ENCODE results near the gene MAGEA2. TPM values are rescaled to one million over a fixed set of nuclear protein-coding genes. Genes with fewer than 3 reads are reported as not detected.
"Not testable (repeated sequence)": the region's sequence is repeated elsewhere in the genome, so short reads cannot be mapped to it uniquely, and the experiment has no call there.

The MAGEA2 gene
- polyA plus RNA-seq, 4 donors = not detected

DNA sequence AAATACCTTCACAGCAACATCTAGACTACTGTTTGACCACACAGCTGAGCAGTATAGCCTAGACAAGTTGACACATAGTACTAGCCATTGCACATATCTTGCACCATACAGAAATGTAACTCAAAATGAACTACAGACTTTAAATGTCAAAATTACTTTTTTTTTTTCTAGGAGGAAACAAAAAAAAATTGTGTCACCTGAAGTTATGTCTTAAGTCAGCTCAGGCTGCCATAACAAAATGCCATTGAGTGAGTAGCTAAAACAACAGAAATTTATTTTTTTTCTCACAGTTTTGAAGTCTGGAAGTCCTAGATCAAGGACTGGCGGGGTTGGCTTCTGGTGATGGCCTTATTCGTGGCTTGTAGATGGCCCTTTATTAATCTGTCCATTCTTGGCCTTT lies 44.5 kb downstream of the MAGEA2 start, which contains the start of gene CSAG2:
CSAG2 (minus strand) TSS at position 101 of the 400 bp plus-strand sequence. CDS start 161 bp downstream, outside the sequence.
- not testable (repeated sequence) for DNase-seq (ENCODE audit: low read depth in 4 of 4, low spot score in 3 of 4)

DNA sequence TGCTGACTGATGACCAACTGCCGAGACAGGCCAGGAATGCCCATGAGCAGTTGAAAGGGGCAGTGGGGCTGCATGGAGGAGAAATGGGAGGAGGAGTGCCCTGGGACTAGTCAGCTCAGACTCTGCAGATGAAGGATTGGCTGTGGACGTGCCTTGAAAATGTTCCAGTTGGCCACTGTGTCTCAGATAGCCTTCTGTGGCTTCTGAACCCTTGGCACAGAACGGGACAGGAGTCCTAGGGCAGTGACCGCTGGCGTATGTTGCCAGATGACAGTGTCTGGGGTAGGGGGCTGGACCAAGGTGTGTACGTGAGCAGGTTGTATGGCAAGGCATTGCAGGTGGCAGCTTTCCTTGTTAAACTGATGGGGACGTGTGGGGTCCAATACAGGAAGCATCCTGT lies 47.1 kb downstream of the MAGEA2 start:
- not testable (repeated sequence) for DNase-seq (ENCODE audit: low read depth in 4 of 4, low spot score in 3 of 4)

DNA sequence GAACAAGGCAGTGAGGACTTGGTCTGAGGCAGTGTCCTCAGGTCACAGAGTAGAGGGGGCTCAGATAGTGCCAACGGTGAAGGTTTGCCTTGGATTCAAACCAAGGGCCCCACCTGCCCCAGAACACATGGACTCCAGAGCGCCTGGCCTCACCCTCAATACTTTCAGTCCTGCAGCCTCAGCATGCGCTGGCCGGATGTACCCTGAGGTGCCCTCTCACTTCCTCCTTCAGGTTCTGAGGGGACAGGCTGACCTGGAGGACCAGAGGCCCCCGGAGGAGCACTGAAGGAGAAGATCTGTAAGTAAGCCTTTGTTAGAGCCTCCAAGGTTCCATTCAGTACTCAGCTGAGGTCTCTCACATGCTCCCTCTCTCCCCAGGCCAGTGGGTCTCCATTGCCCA lies 53.3 kb downstream of the MAGEA2 start:
- not testable (repeated sequence) for DNase-seq (ENCODE audit: low read depth in 4 of 4, low spot score in 3 of 4)

Other genes starting within 250 kb of the MAGEA2 start
- gene GABRQ, start 115.9 kb downstream of the MAGEA2 start, polyA plus RNA-seq (ENCODE audit: insufficient read length in 4 of 4) = 1 to 10 TPM; 1.1 to 2.3 (median 1.6) TPM
- gene MAGEA3, start 55.0 kb downstream of the MAGEA2 start, polyA plus RNA-seq (ENCODE audit: insufficient read length in 4 of 4) = not detected
- gene CSAG2, start 44.6 kb downstream of the MAGEA2 start, polyA plus RNA-seq (ENCODE audit: insufficient read length in 4 of 4) = not detected
- not detected for gene MAGEA2B, start 39.2 kb downstream of the MAGEA2 start, polyA plus RNA-seq (ENCODE audit: insufficient read length in 4 of 4)
- gene CSAG1, start 20.1 kb downstream of the MAGEA2 start, polyA plus RNA-seq (ENCODE audit: insufficient read length in 4 of 4) = not detected
- not detected for gene MAGEA12, start 20.1 kb downstream of the MAGEA2 start, polyA plus RNA-seq (ENCODE audit: insufficient read length in 4 of 4)
- not detected for gene CSAG3, start 5.4 kb upstream of the MAGEA2 start, polyA plus RNA-seq (ENCODE audit: insufficient read length in 4 of 4)
- gene MAGEA6, start 15.8 kb upstream of the MAGEA2 start, polyA plus RNA-seq (ENCODE audit: insufficient read length in 4 of 4) = not detected
- 100 to 1,000 TPM; 119 to 135 (median 132) TPM for gene CETN2, start 76.9 kb upstream of the MAGEA2 start, polyA plus RNA-seq (ENCODE audit: insufficient read length in 4 of 4)
- 10 to 100 TPM; 29.4 to 33.3 (median 31.5) TPM for gene NSDHL, start 77.2 kb upstream of the MAGEA2 start, polyA plus RNA-seq (ENCODE audit: insufficient read length in 4 of 4)
- 10 to 100 TPM; 48.3 to 53.0 (median 49.6) TPM for gene ZNF185, start 144.2 kb upstream of the MAGEA2 start, polyA plus RNA-seq (ENCODE audit: insufficient read length in 4 of 4)
- under 1 TPM; 0.10 to 0.41 (median 0.25) TPM for gene PNMA5, start 240.3 kb upstream of the MAGEA2 start, polyA plus RNA-seq (ENCODE audit: insufficient read length in 4 of 4)